PC-3 (cell line): Measurements from ENCODE around the gene SUCO. TPM values are rescaled to one million over a fixed set of nuclear protein-coding genes. Genes with fewer than 3 reads are reported as not detected.

ENCODE experiments used
- ATAC-seq: fragments of 200-7000 bp; cut with Tn5 transposase; 2 replicates; pipeline ENCODE4 v1.9.1; 2020; ENCODE audit warnings: mild to moderate bottlenecking, moderate library complexity
- BruUV-seq: library from RNA; stranded (reverse); fragments of 400-500 nt; replicated peaks from 2 replicates; lab custom pipeline; 2021; lab: Mats Ljungman, UMichigan
- CTCF ChIA-PET: fragments of 300-600 bp; sonication (Branson Sonifier 250); formaldehyde crosslinking; loops from one replicate; lab custom pipeline; 2022; ENCODE audit warnings: antibody characterized with exemption; lab: Charles Lee
- POLR2A ChIA-PET: fragments of 300-600 bp; sonication (Branson Sonifier 250); formaldehyde crosslinking; loops from one replicate; lab custom pipeline; 2022; ENCODE audit warnings: antibody characterized with exemption; ENCODE audit not compliant: unreplicated experiment; lab: Charles Lee
- DNase-seq: peaks from one replicate; pipeline ENCODE4 v3.0.0-alpha.2; 2015
- H2AFZ ChIP-seq: fragments of 300-600 bp; sonication (generic); 2 replicates; pipeline ENCODE4 v1.6.0; 2016; ENCODE audit warnings: antibody characterized with exemption, low read length
- H3F3A ChIP-seq: fragments of 300-600 bp; sonication (generic); one replicate; pipeline ENCODE4 v1.6.0; 2017; ENCODE audit warnings: antibody characterized with exemption, low read length, control low read depth, mild to moderate bottlenecking; ENCODE audit not compliant: unreplicated experiment
- H3K27ac ChIP-seq: fragments of 300-600 bp; sonication (generic); 2 replicates; pipeline ENCODE4 v1.5.1; 2016; ENCODE audit warnings: mild to moderate bottlenecking, low read length
- H3K27me3 ChIP-seq: fragments of 300-600 bp; sonication (generic); 2 replicates; pipeline ENCODE4 v1.6.1; 2016; ENCODE audit warnings: low read length, mixed read lengths
- H3K36me3 ChIP-seq: fragments of 300-600 bp; sonication (generic); 2 replicates; pipeline ENCODE4 v1.6.1; 2016; ENCODE audit warnings: low read depth, mixed run types, low read length, mixed read lengths
- H3K4me1 ChIP-seq: fragments of 300-600 bp; sonication (generic); 2 replicates; pipeline ENCODE4 v1.5.1; 2016; ENCODE audit warnings: low read length; ENCODE audit not compliant: insufficient read depth
- H3K4me2 ChIP-seq: fragments of 300-600 bp; sonication (generic); 2 replicates; pipeline ENCODE4 v1.6.0; 2016; ENCODE audit warnings: low read length
- H3K4me3 ChIP-seq: fragments of 300-600 bp; sonication (generic); 2 replicates; pipeline ENCODE4 v1.5.1; 2016; ENCODE audit warnings: mild to moderate bottlenecking, low read length, mixed read lengths
- H3K79me2 ChIP-seq: fragments of 300-600 bp; sonication (generic); 2 replicates; pipeline ENCODE4 v1.6.1; 2017; ENCODE audit warnings: low read length, mixed read lengths
- H3K9ac ChIP-seq: fragments of 300-600 bp; sonication (generic); 2 replicates; pipeline ENCODE4 v1.6.0; 2016; ENCODE audit warnings: mild to moderate bottlenecking, low read length
- H3K9me2 ChIP-seq: fragments of 300-600 bp; sonication (generic); replicated peaks from 2 replicates; pipeline ENCODE4 v1.6.1; 2016; ENCODE audit warnings: mixed run types, low read length, mixed read lengths
- H3K9me3 ChIP-seq: fragments of 300-600 bp; sonication (generic); 2 replicates; pipeline ENCODE4 v1.6.1; 2016; ENCODE audit warnings: low read length, mixed read lengths
- H4K20me1 ChIP-seq: fragments of 300-600 bp; sonication (generic); 2 replicates; pipeline ENCODE4 v1.6.1; 2016; ENCODE audit warnings: low read length, mixed read lengths
- EZH2 ChIP-seq: fragments of 300-600 bp; sonication (generic); IDR thresholded peaks from one replicate; pipeline ENCODE4 v1.6.1; 2017; ENCODE audit warnings: antibody characterized with exemption, mild to moderate bottlenecking, low read length; ENCODE audit not compliant: unreplicated experiment
- EZH2phosphoT487 ChIP-seq: fragments of 300-600 bp; sonication (generic); IDR thresholded peaks from 2 replicates; pipeline ENCODE4 v1.6.1; 2018; ENCODE audit warnings: mild to moderate bottlenecking, antibody characterized with exemption, low read length, borderline replicate concordance
- intact Hi-C: fragments of 100-400 bp; cut with micrococcal nuclease; formaldehyde crosslinking; loops from 2 replicates; pipeline ENCODE4 v1.9.0; 2023
- total RNA-seq: library from RNA; depleted of rRNA; stranded (reverse); fragments of >200 nt; gene quantifications from 2 replicates; pipeline ENCODE4 v1.2.3, GENCODE V29; 2014
- TF ChIP-seq, protein P1 (sequence below): fragments of 300-600 bp; sonication (generic); conservative IDR thresholded peaks from 2 replicates; pipeline ENCODE4 v1.5.1; 2017; ENCODE audit warnings: antibody characterized with exemption, low read depth, mild to moderate bottlenecking, low read length

Gene SUCO
- total RNA-seq, 1 experiment from 2014 or later = 72.0 TPM

DNA sequence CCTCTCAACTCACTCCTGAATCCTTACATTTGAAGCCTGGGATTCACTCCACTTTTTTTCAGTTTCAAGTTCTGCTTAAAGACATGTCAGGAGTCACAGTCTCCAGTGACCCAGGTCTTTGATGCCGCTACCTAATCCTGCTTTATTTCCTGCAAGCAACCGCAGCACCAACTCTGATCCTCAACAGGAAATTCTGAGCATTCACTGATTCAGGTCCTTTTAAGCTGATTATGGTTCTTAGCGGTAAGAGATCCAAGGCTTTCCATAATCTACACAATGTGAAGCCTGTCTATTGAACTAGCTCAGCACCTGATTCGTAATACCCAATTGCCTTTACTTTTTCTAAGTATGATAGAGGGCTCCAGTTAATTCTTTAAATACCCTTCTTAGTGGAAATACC lies 45.4 kb upstream of the SUCO start:
- Histone ChIP-seq H3K4me3 (no peak overlapping the region), H2AFZ (no peak overlapping the region), H3K36me3 (no peaks in the 10 kb centered on the region), H3F3A (peaks cover 8% of the 10 kb centered on the region), H3K4me2 (no peak overlapping the region), H3K79me2 (no peaks in the 10 kb centered on the region), H3K9me2 (0 out of 2 replicates have a peak, but pooled peaks cover 8% of the 10 kb centered on the region), H3K27ac (no peak overlapping the region), H4K20me1 (no peaks in the 10 kb centered on the region), H3K27me3 (no peaks in the 10 kb centered on the region), H3K9me3 (no peaks in the 10 kb centered on the region), H3K4me1 (peaks cover 34% of the 10 kb centered on the region), H3K9ac (no peak overlapping the region)
- BruUV-seq = no TSS peak
- POLR2A ChIA-PET = no interaction called here
- no peak for ATAC-seq
- no peak for DNase-seq
- TF ChIP-seq EZH2 (no peak), EZH2phosphoT487 (no peak)
- TF ChIP-seq, protein P1, sequence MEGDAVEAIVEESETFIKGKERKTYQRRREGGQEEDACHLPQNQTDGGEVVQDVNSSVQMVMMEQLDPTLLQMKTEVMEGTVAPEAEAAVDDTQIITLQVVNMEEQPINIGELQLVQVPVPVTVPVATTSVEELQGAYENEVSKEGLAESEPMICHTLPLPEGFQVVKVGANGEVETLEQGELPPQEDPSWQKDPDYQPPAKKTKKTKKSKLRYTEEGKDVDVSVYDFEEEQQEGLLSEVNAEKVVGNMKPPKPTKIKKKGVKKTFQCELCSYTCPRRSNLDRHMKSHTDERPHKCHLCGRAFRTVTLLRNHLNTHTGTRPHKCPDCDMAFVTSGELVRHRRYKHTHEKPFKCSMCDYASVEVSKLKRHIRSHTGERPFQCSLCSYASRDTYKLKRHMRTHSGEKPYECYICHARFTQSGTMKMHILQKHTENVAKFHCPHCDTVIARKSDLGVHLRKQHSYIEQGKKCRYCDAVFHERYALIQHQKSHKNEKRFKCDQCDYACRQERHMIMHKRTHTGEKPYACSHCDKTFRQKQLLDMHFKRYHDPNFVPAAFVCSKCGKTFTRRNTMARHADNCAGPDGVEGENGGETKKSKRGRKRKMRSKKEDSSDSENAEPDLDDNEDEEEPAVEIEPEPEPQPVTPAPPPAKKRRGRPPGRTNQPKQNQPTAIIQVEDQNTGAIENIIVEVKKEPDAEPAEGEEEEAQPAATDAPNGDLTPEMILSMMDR = no peak
- intact Hi-C loops = no loop called here
- CTCF ChIA-PET = no interaction called here

- Histone ChIP-seq H3K4me1 (peaks cover 25% of the 10 kb centered on the region), H3K4me3 (no peak overlapping the region)
- CTCF ChIA-PET = no interaction called here
These were observed 44.6 kb upstream of the SUCO start for GRCh38 chr1:172488393-172488792.

DNA sequence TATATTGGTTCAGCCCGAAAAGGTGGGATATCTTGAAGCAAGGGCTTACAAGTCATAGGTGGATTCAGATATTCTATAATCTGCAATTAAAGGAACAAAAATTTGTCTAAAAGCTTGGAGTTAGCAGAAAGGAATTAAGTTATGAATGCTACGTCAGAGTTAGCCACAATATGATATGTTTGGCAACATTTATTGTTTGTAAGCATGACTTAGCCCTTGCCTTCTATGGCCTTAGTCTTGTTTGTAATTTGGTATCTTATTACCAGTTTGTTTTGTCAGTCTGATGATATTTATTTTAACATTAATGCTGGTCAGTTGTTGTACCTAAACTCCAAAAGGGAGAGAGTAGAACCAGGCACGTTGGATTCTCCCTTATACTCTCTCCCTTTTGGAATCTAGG lies 43.1 kb upstream of the SUCO start:
- H3K36me3 ChIP-seq = no peaks in the 10 kb centered on the region
- no peak for TF ChIP-seq EZH2phosphoT487
- no peak for TF ChIP-seq EZH2
- TF ChIP-seq, protein P1 = no peak
- H3K4me3 ChIP-seq = no peak overlapping the region
- DNase-seq (peak; percentile 76), ATAC-seq (peak; percentile 89)
- 0 out of 2 replicates have a peak, but pooled peaks cover 8% of the 10 kb centered on the region for H3K9me2 ChIP-seq
- 0 out of 2 replicates have a peak overlapping the region, but pooled peaks have one; percentile 2 for H2AFZ ChIP-seq
- no peaks in the 10 kb centered on the region for H3K79me2 ChIP-seq
- POLR2A ChIA-PET = no interaction called here
- no peaks in the 10 kb centered on the region for H3K9me3 ChIP-seq
- intact Hi-C loops = no loop called here
- H4K20me1 ChIP-seq = no peaks in the 10 kb centered on the region
- 0 out of 2 replicates have a peak overlapping the region, but pooled peaks have one; percentile 5 for H3K27ac ChIP-seq
- BruUV-seq = no TSS peak
- peaks cover 11% of the 10 kb centered on the region for H3K4me1 ChIP-seq
- peak overlapping the region; percentile 16 for H3K4me2 ChIP-seq
- CTCF ChIA-PET = no interaction called here
- no peaks in the 10 kb centered on the region for H3K27me3 ChIP-seq
- H3F3A ChIP-seq = no peaks in the 10 kb centered on the region
- no peak overlapping the region for H3K9ac ChIP-seq

More at GRCh38 chr1:172488393-172488792, 44.6 kb upstream of the SUCO start:
- BruUV-seq = no TSS peak
- POLR2A ChIA-PET = no interaction called here
- ATAC-seq (no peak), DNase-seq (no peak)
- Histone ChIP-seq H3K9ac (no peak overlapping the region), H3K9me3 (no peaks in the 10 kb centered on the region), H3F3A (peaks cover 7% of the 10 kb centered on the region), H3K27ac (no peak overlapping the region), H3K4me2 (no peak overlapping the region), H3K79me2 (no peaks in the 10 kb centered on the region), H4K20me1 (no peaks in the 10 kb centered on the region), H3K27me3 (no peaks in the 10 kb centered on the region), H2AFZ (no peak overlapping the region), H3K36me3 (no peaks in the 10 kb centered on the region), H3K9me2 (0 out of 2 replicates have a peak, but pooled peaks cover 8% of the 10 kb centered on the region)
- TF ChIP-seq EZH2phosphoT487 (no peak), EZH2 (no peak)
- TF ChIP-seq, protein P1 = no peak
- intact Hi-C loops = no loop called here
